Lower lobe of right lung (tissue), 2 donors: Measurements from ENCODE around the gene ABCD4. TPM values are rescaled to one million over a fixed set of nuclear protein-coding genes. Genes with fewer than 3 reads are reported as not detected.

Experiments used
- ATAC-seq, 2 donors: fragments of 200-7000 bp; cut with Tn5 transposase; one replicate each; pipeline ENCODE4 v1.9.1; 2020 to 2022; ENCODE audit warnings: mild to moderate bottlenecking in 2 of 2, moderate library complexity in 2 of 2
- DNase-seq: peaks from one replicate; pipeline ENCODE4 v3.0.0-alpha.2; 2020
- H3K27ac ChIP-seq: fragments of 200-600 bp; one replicate; pipeline ENCODE4 v1.8.0; 2022
- H3K27me3 ChIP-seq: fragments of 200-600 bp; one replicate; pipeline ENCODE4 v1.8.0; 2022; ENCODE audit warnings: low read depth
- H3K36me3 ChIP-seq: fragments of 200-600 bp; one replicate; pipeline ENCODE4 v1.8.0; 2022; ENCODE audit warnings: mild to moderate bottlenecking
- H3K4me1 ChIP-seq: fragments of 200-600 bp; one replicate; pipeline ENCODE4 v1.8.0; 2022
- H3K4me3 ChIP-seq: fragments of 200-600 bp; one replicate; pipeline ENCODE4 v1.8.0; 2022; ENCODE audit warnings: mild to moderate bottlenecking
- H3K9me3 ChIP-seq: fragments of 200-600 bp; one replicate; pipeline ENCODE4 v1.8.0; 2022
- CTCF ChIP-seq: fragments of 200-600 bp; IDR thresholded peaks from one replicate; pipeline ENCODE4 v1.8.0; 2022; ENCODE audit warnings: antibody characterized with exemption, mild to moderate bottlenecking
- intact Hi-C: fragments of 100-400 bp; cut with DNase I; formaldehyde crosslinking; loops from one replicate; pipeline ENCODE4 v1.11.0; 2022
- total RNA-seq: library from RNA; stranded (reverse); fragmentation: NEBNext Ultra II Directional; extraction: Animal tissue kit (Norgen Biotek cat#: 25700); gene quantifications from one replicate; pipeline ENCODE4 v1.2.1, GENCODE V29; 2021
- donor health status: DM: no; HTN: yes; CAD: no; lungs with severe emphysema.

Gene ABCD4
- total RNA-seq, 1 donor from 2014 or later, result 53.3 TPM

DNA sequence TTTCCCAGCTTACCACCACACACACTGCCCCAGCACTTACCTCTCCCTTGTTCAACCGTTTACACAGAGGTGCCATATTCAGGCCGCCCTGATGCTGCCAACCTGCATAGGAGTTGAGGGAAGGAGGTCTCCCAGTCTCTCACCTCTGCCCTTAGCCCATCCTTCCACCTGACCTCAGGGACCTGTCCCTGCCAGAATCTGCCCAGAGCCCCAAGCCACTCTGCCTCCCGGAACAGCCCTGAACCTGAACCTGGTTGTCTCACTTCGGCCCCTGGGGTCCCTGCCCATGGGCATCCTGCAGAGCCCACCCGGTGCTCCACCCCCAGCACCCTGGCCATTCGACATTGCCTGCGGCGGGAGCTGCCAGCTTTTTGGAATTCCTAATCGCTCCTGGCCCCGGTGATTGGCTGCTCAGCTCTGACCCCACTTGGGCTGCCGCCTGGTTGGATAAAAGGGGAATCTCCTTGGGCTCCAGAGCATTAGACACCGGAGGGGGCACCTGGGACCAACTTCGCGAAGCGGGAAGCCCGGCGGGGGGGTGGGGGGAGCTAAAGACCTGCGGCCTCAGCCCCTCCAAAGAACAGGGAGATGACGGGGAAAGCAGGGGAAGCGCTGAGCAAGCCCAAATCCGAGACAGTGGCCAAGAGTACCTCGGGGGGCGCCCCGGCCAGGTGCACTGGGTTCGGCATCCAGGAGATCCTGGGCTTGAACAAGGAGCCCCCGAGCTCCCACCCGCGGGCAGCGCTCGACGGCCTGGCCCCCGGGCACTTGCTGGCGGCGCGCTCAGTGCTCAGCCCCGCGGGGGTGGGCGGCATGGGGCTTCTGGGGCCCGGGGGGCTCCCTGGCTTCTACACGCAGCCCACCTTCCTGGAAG is 63.5 kb downstream of the ABCD4 start, which contains the start of gene VSX2:
Gene VSX2, plus strand, starts transcription at position 476 of the 874 bp plus-strand sequence. Its CDS starts 113 bp downstream, at position 589.
- no peak for TF ChIP-seq CTCF
- Histone ChIP-seq H3K27me3 (peaks cover 75% of the 10 kb centered on the region), H3K27ac (no peak within 1 kb of the TSS), H3K9me3 (no peaks in the 10 kb centered on the region), H3K4me1 (peaks cover 23% of the 10 kb centered on the region), H3K4me3 (peak within 1 kb of the TSS; percentile 42), H3K36me3 (no peaks in the 10 kb centered on the region)
- DNase-seq (no peak), ATAC-seq (no peak)
- intact Hi-C loops, result no loop called here

GRCh38 chr14:74237441-74237840 is 65.3 kb downstream of the ABCD4 start:
- no peak for TF ChIP-seq CTCF
- Histone ChIP-seq H3K27ac (no peak overlapping the region), H3K27me3 (peaks cover 57% of the 10 kb centered on the region), H3K36me3 (no peaks in the 10 kb centered on the region), H3K4me1 (peaks cover 23% of the 10 kb centered on the region), H3K9me3 (no peaks in the 10 kb centered on the region), H3K4me3 (no peak overlapping the region)
- DNase-seq (no peak), ATAC-seq (no peak)
- intact Hi-C loops, result no loop called here

Other genes with a start within 250 kb of the ABCD4 start
- gene ALDH6A1, start 218.5 kb downstream of the ABCD4 start, total RNA-seq, result 45.5 TPM
- 7.9 TPM for gene LIN52, start 218.0 kb downstream of the ABCD4 start, total RNA-seq
- gene VSX2, start 63.5 kb downstream of the ABCD4 start, total RNA-seq, result not detected
- gene VRTN, start 45.5 kb upstream of the ABCD4 start, total RNA-seq, result not detected
- gene SYNDIG1L, start 123.3 kb upstream of the ABCD4 start, total RNA-seq, result 1.6 TPM
- gene NPC2, start 190.4 kb upstream of the ABCD4 start, total RNA-seq, result 670 TPM
- 23.4 TPM for gene ISCA2, start 190.8 kb upstream of the ABCD4 start, total RNA-seq